H9 (cell line): ENCODE measurements around the gene SUPT3H. TPM values are rescaled to one million over a fixed set of nuclear protein-coding genes. Genes with fewer than 3 reads are reported as not detected.

Experiments used
- DNase-seq: peaks from one replicate; pipeline ENCODE4 v3.0.0-alpha.2; 2017
- H2AFZ ChIP-seq: one replicate; pipeline ENCODE4 v1.6.1; 2013; ENCODE audit warnings: mild to moderate bottlenecking, low read length, control low read depth, moderate library complexity
- H2AK5ac ChIP-seq: 2 replicates; pipeline ENCODE4 v1.6.1; 2013; ENCODE audit warnings: low read length, control low read depth, mixed read lengths; ENCODE audit not compliant: insufficient read length
- H2BK120ac ChIP-seq: one replicate; pipeline ENCODE4 v1.6.1; 2013; ENCODE audit warnings: low read depth, mild to moderate bottlenecking, low read length, control low read depth, inconsistent platforms; ENCODE audit not compliant: poor library complexity, severe bottlenecking
- H2BK12ac ChIP-seq: 2 replicates; pipeline ENCODE4 v1.6.1; 2013; ENCODE audit warnings: low read length, control low read depth, mixed read lengths, low read depth; ENCODE audit not compliant: insufficient read length
- H2BK15ac ChIP-seq: 2 replicates; pipeline ENCODE4 v1.6.1; 2013; ENCODE audit warnings: low read depth, low read length, control low read depth
- H2BK20ac ChIP-seq: one replicate; pipeline ENCODE4 v1.6.1; 2013; ENCODE audit warnings: low read depth, mild to moderate bottlenecking, low read length, control low read depth, inconsistent platforms; ENCODE audit not compliant: poor library complexity, severe bottlenecking
- H2BK5ac ChIP-seq: 2 replicates; pipeline ENCODE4 v1.6.1; 2013; ENCODE audit warnings: low read length, control low read depth, mixed read lengths; ENCODE audit not compliant: insufficient read length
- H3K14ac ChIP-seq: 2 replicates; pipeline ENCODE4 v1.6.1; 2013; ENCODE audit warnings: low read length, control low read depth; ENCODE audit not compliant: insufficient read depth
- H3K18ac ChIP-seq: 2 replicates; pipeline ENCODE4 v1.6.1; 2013; ENCODE audit warnings: low read depth, mild to moderate bottlenecking, mixed read lengths, low read length, control low read depth; ENCODE audit not compliant: insufficient read length
- H3K23ac ChIP-seq: 2 replicates; pipeline ENCODE4 v1.6.1; 2013; ENCODE audit warnings: low read length, control low read depth, mixed read lengths, low read depth; ENCODE audit not compliant: insufficient read length
- H3K23me2 ChIP-seq: 2 replicates; pipeline ENCODE4 v1.6.1; 2013; ENCODE audit warnings: low read depth, mild to moderate bottlenecking, mixed read lengths, low read length, control low read depth; ENCODE audit not compliant: insufficient read length, poor library complexity, severe bottlenecking
- H3K27ac ChIP-seq: 2 replicates; pipeline ENCODE4 v1.5.1; 2013; ENCODE audit warnings: low read length, control low read depth, mixed read lengths, low read depth; ENCODE audit not compliant: insufficient read length
- H3K27me3 ChIP-seq: 2 replicates; pipeline ENCODE4 v1.6.1; 2013; ENCODE audit warnings: low read length, control low read depth, inconsistent platforms; ENCODE audit not compliant: insufficient read depth
- H3K4ac ChIP-seq: 2 replicates; pipeline ENCODE4 v1.6.1; 2013; ENCODE audit warnings: low read depth, mild to moderate bottlenecking, control low read depth, inconsistent platforms, low read length, moderate library complexity
- H3K4me1 ChIP-seq: 2 replicates; pipeline ENCODE4 v1.6.1; 2013; ENCODE audit warnings: low read length, control low read depth, inconsistent platforms; ENCODE audit not compliant: insufficient read depth
- H3K4me2 ChIP-seq: 2 replicates; pipeline ENCODE4 v1.6.1; 2013; ENCODE audit warnings: low read length, control low read depth, mixed read lengths; ENCODE audit not compliant: insufficient read length, insufficient read depth
- H3K56ac ChIP-seq: 2 replicates; pipeline ENCODE4 v1.6.1; 2013; ENCODE audit warnings: low read depth, mild to moderate bottlenecking, mixed read lengths, low read length, control low read depth; ENCODE audit not compliant: insufficient read length
- H3K79me1 ChIP-seq: 2 replicates; pipeline ENCODE4 v1.6.1; 2013; ENCODE audit warnings: low read depth, mild to moderate bottlenecking, moderate library complexity, low read length, control low read depth, inconsistent platforms; ENCODE audit not compliant: insufficient read depth, poor library complexity, severe bottlenecking
- H3K79me2 ChIP-seq: 2 replicates; pipeline ENCODE4 v1.6.1; 2013; ENCODE audit warnings: low read length, control low read depth, inconsistent platforms; ENCODE audit not compliant: insufficient read depth
- H3K9ac ChIP-seq: 2 replicates; pipeline ENCODE4 v1.6.1; 2013; ENCODE audit warnings: low read length, control low read depth, mixed read lengths; ENCODE audit not compliant: insufficient read length; ENCODE audit errors: extremely low read depth
- H3K9me3 ChIP-seq: one replicate; pipeline ENCODE4 v1.6.1; 2013; ENCODE audit warnings: low read depth, low read length, inconsistent platforms; ENCODE audit not compliant: control insufficient read depth
- H3T11ph ChIP-seq: one replicate; pipeline ENCODE4 v1.6.1; 2013; ENCODE audit warnings: mild to moderate bottlenecking, low read length, control low read depth, inconsistent platforms
- H4K20me1 ChIP-seq: one replicate; pipeline ENCODE4 v1.6.1; 2013; ENCODE audit not compliant: control insufficient read depth, insufficient read length, insufficient read depth
- H4K5ac ChIP-seq: 2 replicates; pipeline ENCODE4 v1.6.1; 2013; ENCODE audit warnings: low read depth, mild to moderate bottlenecking, mixed read lengths, low read length, control low read depth; ENCODE audit not compliant: insufficient read length
- H4K8ac ChIP-seq: replicated peaks from 2 replicates; pipeline ENCODE4 v1.6.1; 2013; ENCODE audit warnings: low read length, control low read depth, mixed read lengths, low read depth; ENCODE audit not compliant: insufficient read length
- H4K91ac ChIP-seq: 2 replicates; pipeline ENCODE4 v1.6.1; 2013; ENCODE audit warnings: low read depth, mild to moderate bottlenecking, moderate library complexity, mixed read lengths, low read length, control low read depth; ENCODE audit not compliant: insufficient read length
- H3K27ac Mint-ChIP-seq, 3 experiments: 2 replicates in 2 of 3; 3 replicates in 1 of 3; pipeline ENCODE4 v1.8.0; 2020 to 2021; ENCODE audit warnings: mixed read lengths in 3 of 3, mild to moderate bottlenecking in 1 of 3, moderate library complexity in 1 of 3
- H3K27me3 Mint-ChIP-seq: 2 replicates; pipeline ENCODE4 v1.8.0; 2021; ENCODE audit warnings: low read depth, mild to moderate bottlenecking, moderate library complexity, mixed read lengths
- H3K36me3 Mint-ChIP-seq, 3 experiments: 2 replicates in 2 of 3; 3 replicates in 1 of 3; pipeline ENCODE4 v1.8.0; 2020 to 2021; ENCODE audit warnings: low read depth in 3 of 3, mixed read lengths in 3 of 3; ENCODE audit not compliant: insufficient read depth in 1 of 3
- H3K4me1 Mint-ChIP-seq, 2 experiments: 2 replicates each; pipeline ENCODE4 v1.8.0; 2020; ENCODE audit warnings: mixed read lengths in 2 of 2
- H3K4me3 Mint-ChIP-seq, 2 experiments: 2 replicates in 1 of 2; 3 replicates in 1 of 2; pipeline ENCODE4 v1.8.0; 2020 to 2021; ENCODE audit warnings: mild to moderate bottlenecking in 2 of 2, mixed read lengths in 2 of 2, moderate library complexity in 1 of 2
- H3K9me3 Mint-ChIP-seq, 2 experiments: 2 replicates in 1 of 2; 3 replicates in 1 of 2; pipeline ENCODE4 v1.8.0; 2020; ENCODE audit warnings: mild to moderate bottlenecking in 2 of 2, mixed read lengths in 2 of 2, moderate library complexity in 1 of 2
- CTCF ChIP-seq: fragments of 200-600 bp; sonication (generic); conservative IDR thresholded peaks from 3 replicates; pipeline ENCODE4 v1.8.0; 2021; ENCODE audit warnings: antibody characterized with exemption, mild to moderate bottlenecking
- WGBS: extraction: QIAGEN DNeasy Blood & Tissue Kit; methylation state at CpG from one replicate; pipeline ENCODE4 v1.1.7; 2013; ENCODE audit warnings: missing lambda C conversion rate, low lambda C conversion rate, mixed read lengths; ENCODE audit not compliant: insufficient read length; ENCODE audit errors: extremely low coverage; 5-methylcytosine and 5-hydroxymethylcytosine counted together
- long read RNA-seq: library from polyadenylated mRNA; unstranded; transcript quantifications from one replicate; pipeline ENCODE4 v2.0.0, GENCODE V29; 2020
- total RNA-seq: library from RNA; stranded (reverse); gene quantifications from 2 replicates; pipeline ENCODE4 v1.2.1, GENCODE V29; 2021

The SUPT3H gene
- total RNA-seq: 22.5 and 22.7 TPM in 2 replicates
- long read RNA-seq, partial matches to known transcripts: 7 of 16 reads
- long read RNA-seq, other reads (novel, unspliced or antisense): 9 of 16 reads

- Histone ChIP-seq H4K20me1 (no peaks in the 10 kb centered on the region), H3K4me2 (peak within 1 kb of the TSS; percentile 91), H3K9me3 (no peaks in the 10 kb centered on the region), H3K9ac (peak within 1 kb of the TSS; percentile 84), H4K5ac (no peak within 1 kb of the TSS), H3K56ac (no peak within 1 kb of the TSS), H4K8ac (no peak within 1 kb of the TSS), H2AFZ (no peak within 1 kb of the TSS), H3K27me3 (no peaks in the 10 kb centered on the region), H4K91ac (no peak within 1 kb of the TSS), H3T11ph (no peak within 1 kb of the TSS), H3K23ac (no peak within 1 kb of the TSS), H3K4me1 (no peaks in the 10 kb centered on the region), H3K4ac (no peak within 1 kb of the TSS), H3K18ac (peak within 1 kb of the TSS; percentile 84), H3K79me2 (peaks cover 3% of the 10 kb centered on the region; the same call in 1 of the 2 replicates), H3K14ac (peak within 1 kb of the TSS; percentile 87; the same call in 1 of the 2 replicates), H3K79me1 (no peaks in the 10 kb centered on the region), H2BK120ac (peak within 1 kb of the TSS; percentile 90), H2BK12ac (peak within 1 kb of the TSS; percentile 27), H2BK15ac (no peak within 1 kb of the TSS), H2BK20ac (no peak within 1 kb of the TSS), H3K23me2 (peaks cover 7% of the 10 kb centered on the region), H2AK5ac (no peak within 1 kb of the TSS), H2BK5ac (no peak within 1 kb of the TSS), H3K27ac (peak within 1 kb of the TSS; percentile 8)
- Mint-ChIP-seq H3K4me1 (peaks cover 14 to 19% of the 10 kb centered on the region in 2 experiments), H3K9me3 (no peaks in the 10 kb centered on the region), H3K4me3 (peak within 1 kb of the TSS; percentile 94 to 95), H3K27me3 (no peaks in the 10 kb centered on the region), H3K36me3 (no peaks in the 10 kb centered on the region), H3K27ac (peak within 1 kb of the TSS; percentile 98 to 99 (median 99))
- TF ChIP-seq CTCF: peak; percentile 12; the same call in 1 of the 3 replicates
- no CpG with 5 or more reads among the region's 75 CpGs for WGBS
- DNase-seq: peak; percentile 95
Measured at GRCh38 chr6:45377554-45378333, at the start of gene SUPT3H. Gene SUPT3H (minus strand): TSS chr6:45377934.
